Endometrial microvascular endothelial cells (primary cell): ENCODE data around the gene APCDD1L. TPM values are rescaled to one million over a fixed set of nuclear protein-coding genes. Genes with fewer than 3 reads are reported as not detected.

Experiments used
- in situ Hi-C: cut with HindIII; loops from 2 replicates; pipeline ENCODE4 v1.10.0; 2017; ENCODE audit warnings: low sequenced_read_pairs, low pct_unique_long_range_greater_than_20kb; ENCODE audit errors: inconsistent ontology term
- total RNA-seq: library from RNA; depleted of rRNA; stranded (reverse); fragments of >200 nt; gene quantifications from one replicate; pipeline ENCODE4 v1.2.3, GENCODE V29; 2015; ENCODE audit errors: inconsistent ontology term

The APCDD1L gene
- total RNA-seq, 1 donor from 2014 or later, result 1.1 TPM

DNA sequence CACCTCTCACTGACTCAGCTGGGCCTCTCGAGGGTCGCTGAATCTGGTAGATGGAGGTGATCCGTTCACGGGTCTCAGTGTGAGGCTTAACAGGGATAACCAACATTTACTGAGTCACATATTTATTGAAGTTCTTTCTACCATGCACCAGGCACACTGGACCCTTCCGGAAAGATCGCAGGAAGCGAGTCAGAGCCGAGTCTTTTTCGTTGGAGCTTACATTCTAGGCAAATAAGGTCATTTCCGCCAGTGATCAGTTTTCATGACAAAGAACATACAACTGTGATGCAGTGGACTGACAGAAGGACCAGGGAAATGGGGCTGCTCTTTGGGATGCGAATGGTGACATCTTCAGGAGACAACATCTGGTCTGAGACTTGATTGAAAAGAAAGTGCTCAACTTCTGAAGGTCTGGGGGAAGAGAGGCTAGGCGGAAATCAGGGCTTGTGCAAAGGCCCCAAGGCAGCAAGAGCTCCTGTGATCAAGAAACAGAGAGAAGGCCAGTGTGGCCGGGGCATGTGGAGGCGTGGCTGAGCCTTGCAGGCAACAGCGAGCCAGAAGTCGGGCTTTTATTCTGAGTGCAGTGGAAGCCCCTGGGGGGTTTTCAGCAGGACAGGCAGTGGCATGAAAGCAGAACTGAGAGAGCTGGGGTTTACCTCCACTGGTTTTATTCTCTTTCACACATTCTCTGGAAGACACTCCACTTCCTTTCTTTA is 56.7 kb downstream of the APCDD1L start:
- in situ Hi-C loops, result loop anchor here (25.0 kb wide), 1 partner anchor 221 kb away; the partner anchor contains the start of gene ANKRD60

DNA sequence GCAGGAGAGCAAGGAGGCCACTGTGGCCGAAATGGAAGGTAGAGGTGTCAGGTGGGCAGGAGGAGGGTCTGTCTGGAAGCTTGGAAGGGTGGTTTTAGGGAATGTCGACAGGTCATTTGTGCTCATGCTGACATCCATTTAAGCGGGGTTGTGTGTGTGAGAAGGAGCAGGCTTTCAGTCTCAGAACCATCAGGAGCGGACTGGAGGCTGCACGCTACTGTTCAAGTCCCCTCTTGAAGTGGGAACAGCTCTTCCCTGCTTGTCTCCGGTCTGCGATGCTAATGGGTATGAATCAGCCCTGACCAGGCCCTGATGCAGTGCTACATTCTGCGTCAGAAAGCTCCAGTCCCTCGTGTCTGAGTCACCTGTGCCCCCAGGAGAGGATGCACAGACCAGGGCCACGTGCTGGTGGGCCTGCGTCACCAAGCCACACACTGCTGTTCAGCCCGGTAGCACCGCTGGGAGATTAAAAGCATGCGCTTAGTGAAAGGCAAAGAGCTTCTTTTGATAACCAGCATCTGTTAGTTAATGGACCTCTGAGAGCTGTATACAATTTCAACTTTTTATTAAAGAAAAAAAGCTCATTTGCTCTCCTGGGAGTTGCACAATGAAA is 58.0 kb downstream of the APCDD1L start:
- in situ Hi-C loops, result loop anchor here (25.0 kb wide), 1 partner anchor 220 kb away; the partner anchor contains the start of gene ANKRD60

DNA sequence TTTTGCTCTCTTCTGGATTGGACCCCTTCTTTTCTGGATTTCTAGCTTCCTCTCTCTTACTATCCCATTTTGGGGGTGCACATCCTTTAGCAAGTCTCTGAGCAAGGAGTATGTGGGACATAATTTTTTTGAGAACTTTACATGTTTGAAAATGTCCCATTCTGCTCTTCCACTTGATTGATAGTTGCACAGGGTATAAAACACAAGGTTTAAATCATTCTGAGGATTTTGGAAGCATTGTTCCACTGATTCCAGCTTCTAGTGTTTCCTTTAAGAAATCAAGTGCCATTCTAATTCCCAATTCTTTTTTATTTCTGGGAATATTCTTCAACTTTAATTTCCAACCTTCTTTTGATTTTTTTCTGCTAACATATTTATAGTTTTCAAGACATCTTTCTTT is 60.7 kb downstream of the APCDD1L start:
- in situ Hi-C loops, result loop anchor here (25.0 kb wide), 1 partner anchor 217 kb away; the partner anchor contains the start of gene ANKRD60

DNA sequence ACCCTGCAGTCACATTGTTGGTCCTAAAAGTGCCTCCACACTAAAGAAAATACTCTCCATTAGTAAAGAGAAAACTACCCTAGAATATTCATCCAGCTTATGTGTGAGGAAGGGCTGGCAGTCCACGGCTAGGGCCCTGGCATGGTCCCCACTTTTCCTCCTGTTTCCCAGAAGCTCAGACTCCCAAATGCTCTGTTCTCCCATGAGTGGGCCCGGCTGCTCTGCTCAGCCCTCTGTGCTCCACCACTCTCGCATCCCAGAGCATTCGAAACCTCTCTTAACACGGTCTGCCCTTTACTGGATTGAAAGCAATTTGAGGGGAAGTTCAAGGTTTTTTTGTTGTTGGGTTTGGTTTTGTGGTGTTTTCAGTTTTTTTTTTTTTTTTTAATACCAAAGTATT is 61.8 kb downstream of the APCDD1L start:
- in situ Hi-C loops, result loop anchor here (25.0 kb wide), 1 partner anchor 216 kb away; the partner anchor contains the start of gene ANKRD60

DNA sequence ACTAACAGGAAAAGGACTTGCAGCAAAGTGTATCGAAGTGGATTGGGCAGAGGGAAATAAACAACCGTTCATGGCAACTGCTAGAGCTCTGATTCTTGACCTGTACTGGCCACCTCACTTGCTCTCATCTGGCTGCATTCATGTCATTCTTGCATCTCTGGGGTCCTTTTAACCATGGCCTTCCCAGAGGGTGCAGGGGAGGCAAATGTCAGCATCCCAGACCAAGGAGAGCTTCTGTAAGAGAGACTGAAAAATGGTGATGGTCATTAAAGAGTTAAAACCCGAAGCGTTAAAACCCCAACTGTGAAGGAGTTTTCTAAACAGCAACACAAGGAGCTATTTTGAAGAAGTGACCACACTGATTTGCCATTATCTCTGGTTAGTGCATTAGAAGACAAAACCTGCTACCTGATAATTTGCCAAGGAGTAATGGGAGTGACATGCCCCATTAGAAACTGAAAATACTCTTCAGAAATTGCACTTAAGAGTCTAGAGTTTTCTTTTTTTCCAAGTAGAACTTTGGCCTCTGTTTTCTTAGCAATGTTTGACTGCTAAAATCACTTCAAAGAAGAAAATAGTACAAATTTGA is 62.4 kb downstream of the APCDD1L start:
- in situ Hi-C loops, result loop anchor here (25.0 kb wide), 1 partner anchor 215 kb away; the partner anchor contains the start of gene ANKRD60

DNA sequence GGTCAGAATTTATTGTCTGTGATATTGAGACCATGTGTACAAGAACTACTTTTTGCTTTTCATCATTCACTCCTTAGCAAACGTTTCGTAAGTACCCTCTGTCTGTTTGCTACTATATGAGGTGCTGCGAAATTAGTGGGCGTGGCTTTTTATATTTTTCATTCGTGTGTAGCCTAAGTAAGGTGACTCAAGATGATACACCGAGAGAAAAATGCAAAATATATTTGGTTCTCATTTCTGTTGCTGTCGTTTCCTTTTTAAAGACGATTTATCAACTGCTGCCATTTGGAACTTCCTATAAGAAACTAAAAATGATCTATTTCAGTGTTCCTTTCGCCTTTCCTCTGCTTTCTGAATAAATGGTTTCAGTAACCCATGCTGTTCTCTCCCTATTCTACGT is 64.9 kb downstream of the APCDD1L start:
- in situ Hi-C loops, result loop anchor here (25.0 kb wide), 1 partner anchor 213 kb away; the partner anchor contains the start of gene ANKRD60

DNA sequence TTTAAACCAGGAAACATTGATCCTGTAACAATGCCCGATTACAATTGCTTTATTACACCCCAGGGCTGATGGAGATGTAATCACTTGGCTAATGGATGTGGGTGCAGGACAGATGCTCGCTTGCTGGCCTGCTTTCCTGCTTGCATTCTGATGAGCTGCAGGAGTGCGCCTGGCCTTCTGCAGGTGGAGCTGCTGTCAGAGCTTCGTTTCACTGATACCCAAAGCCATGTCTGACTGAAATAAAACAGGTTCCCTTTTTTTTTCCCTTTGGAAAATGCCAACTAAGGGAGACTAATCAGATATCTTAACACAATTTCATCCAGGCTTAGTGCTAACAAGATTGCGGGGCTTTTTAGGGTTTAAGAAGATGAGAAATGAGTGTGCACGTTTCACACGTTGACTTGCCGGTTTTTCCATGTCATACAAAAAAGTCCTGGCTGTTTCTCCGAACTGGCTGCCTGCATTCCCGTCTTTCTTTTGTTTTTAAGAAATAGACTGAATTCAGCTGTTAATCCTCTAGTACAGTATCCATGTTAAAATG is 65.4 kb downstream of the APCDD1L start:
- in situ Hi-C loops, result loop anchor here (25.0 kb wide), 1 partner anchor 212 kb away; the partner anchor contains the start of gene ANKRD60

DNA sequence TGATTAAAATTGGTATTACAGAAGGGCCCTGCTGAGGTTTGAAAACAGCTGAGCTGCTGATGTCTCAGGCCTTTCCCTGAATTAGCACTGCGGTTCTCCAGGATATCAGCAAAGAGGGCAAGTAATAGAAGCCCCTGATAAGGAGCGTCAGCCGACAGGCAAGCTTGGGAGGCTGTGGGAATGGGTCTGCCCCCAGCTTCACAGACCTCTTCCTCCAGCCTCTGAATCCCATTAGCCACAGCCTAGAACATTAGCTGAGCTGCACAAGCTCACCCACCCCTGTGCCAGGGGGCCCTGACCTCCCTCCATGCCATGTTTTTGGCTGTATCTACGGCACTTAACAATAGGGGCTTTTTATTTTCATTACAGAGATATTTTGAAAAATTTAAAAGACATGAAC is 66.2 kb downstream of the APCDD1L start:
- in situ Hi-C loops, result no loop called here

DNA sequence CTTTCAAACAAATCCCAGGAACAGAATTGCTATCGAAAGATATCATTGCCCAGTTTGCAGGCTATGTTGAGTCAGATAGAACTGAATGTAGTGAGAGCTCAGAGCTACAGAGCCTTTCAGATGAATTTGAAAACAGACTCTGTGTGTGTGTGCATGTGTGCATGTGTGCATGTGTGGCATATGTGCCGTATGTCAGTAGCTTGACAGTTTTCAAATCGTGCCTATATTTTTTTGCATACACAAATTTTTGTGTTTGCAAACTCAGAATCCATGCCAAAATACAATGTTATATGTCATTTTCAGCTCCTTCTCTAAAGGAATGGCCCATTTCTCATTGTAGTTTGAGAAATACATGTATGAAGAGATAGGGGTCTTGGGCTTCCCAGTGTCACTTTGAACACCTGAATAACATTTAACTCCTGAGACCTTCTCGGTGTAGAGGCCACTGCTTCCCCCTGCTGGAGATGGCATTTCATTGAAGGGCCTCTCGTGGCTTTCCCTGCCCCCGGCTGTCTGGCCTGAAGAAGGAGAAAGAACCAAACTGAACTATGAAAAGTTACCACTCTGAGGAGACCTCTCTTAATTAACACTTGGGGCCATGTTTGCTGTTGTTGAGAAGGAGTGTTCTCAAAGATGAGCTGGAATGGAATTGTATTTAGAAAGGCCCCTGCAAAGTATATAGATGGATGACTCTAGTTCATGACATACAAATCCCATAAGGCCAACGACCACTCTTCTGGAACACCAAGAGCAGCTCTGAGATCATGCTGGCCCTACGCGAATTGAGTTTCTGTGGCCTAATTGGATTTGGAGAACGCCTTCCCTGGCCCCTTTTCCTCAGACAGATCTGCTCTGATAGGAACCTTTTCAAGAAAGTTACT is 67.4 kb downstream of the APCDD1L start:
- in situ Hi-C loops, result no loop called here

DNA sequence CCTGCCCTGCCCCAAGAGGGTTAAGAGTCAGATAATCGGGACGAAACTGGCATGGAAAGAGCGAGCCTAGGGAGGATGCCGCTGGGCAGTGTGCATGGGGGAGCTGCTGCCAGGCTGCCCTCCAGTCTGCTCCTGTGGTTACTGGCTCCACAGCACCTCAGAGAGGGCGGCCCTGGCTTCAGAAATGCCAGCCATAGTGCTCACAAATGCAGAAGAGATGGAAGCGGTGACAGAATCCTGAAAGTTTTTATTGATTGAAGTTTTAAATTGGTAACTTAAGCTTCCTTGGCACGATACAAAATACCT is 68.3 kb downstream of the APCDD1L start:
- in situ Hi-C loops, result no loop called here

DNA sequence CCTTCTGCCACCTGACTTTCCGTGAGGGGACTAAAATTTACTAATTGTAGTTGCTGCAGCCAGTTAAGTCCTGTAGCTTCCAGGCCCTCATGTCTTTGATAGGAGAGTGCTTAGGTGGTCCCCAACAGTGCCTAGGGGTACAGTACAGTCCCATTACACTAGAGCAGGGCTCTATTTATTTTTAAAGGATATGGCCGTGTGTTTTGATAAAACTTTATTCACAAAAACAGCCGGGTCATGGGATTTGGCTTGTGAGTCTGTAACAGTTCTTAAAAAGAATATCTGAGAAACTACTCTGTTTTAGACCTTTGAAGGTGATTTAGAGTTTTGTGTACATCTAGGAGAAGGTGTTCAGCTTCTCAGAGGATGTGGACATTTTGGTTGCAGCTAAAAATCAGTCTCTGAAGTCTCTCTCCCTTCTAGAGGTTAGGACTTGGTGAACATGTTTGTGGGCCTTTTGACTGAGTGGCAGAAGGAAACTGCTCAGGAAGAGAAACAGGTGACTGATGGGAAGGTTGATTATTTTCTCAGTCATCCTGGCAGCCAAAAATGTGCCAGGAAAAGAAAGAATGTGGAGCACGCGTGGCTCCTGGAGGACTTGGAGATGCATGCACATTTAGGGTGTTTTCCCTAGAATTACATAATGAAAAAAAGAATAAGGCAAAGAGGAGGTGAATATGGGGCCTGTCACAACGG is 68.8 kb downstream of the APCDD1L start:
- in situ Hi-C loops, result no loop called here

DNA sequence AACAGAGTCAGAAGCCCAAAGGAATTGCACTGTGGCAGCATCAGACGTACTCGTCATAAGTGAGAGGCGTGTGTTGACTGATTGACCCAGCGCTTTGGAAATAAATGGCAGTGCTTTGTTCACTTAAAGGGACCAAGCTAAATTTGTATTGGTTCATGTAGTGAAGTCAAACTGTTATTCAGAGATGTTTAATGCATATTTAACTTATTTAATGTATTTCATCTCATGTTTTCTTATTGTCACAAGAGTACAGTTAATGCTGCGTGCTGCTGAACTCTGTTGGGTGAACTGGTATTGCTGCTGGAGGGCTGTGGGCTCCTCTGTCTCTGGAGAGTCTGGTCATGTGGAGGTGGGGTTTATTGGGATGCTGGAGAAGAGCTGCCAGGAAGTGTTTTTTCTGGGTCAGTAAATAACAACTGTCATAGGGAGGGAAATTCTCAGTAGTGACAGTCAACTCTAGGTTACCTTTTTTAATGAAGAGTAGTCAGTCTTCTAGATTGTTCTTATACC is 70.4 kb downstream of the APCDD1L start:
- in situ Hi-C loops, result no loop called here

DNA sequence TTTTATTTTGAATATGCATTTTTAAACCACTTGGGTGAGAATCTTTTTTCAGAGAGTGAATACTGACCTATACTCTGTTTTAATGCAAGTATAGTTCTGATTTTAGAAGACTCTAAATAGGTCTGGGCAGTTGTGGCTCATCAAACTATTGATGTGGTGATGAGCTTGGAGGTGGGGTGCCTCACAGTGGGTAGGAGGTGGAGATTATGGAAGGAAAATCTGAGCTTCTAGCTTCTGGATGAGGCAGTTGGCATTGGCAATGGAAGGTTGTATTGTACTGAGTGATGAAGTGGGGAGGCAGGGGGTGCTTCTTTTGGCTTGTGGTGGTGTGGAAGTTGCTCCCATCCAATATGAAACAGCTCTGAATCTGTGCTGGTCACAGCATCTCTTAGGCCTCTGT is 73.5 kb downstream of the APCDD1L start:
- in situ Hi-C loops, result no loop called here

DNA sequence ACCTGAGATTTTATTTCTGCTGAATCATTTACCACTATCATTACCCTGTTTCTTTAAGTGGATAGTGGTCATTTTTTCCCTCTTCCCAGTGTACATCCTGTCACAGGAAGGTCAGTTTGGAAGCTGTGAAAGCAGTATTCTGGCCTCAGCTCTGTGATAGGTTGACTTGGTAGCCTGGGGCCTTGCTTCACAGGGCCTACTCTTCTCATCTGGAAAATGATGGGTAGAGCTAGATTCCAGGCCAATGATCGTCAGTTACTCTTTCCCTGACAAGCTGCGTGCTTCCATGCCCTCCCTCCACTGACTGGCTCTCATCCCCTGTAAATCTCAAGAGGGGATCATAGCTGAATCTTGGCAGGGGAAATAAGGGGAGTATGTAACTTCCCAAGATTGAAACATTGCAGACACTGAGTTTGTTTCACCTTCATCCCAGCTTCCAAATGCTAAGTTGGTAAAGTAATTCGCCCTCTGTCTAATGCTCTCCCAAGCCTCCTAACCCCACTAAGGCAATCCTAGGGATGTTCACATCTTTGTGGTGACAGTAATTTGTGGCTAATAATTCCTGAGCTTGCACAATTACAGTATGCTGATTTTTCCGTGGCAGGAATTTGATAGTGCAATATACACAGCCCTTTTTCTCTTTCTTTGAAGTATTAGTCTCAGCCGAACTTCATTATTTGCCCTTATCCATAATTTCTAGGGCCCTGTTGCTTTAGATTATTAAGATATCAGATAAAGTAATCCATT is 75.0 kb downstream of the APCDD1L start:
- in situ Hi-C loops, result no loop called here

DNA sequence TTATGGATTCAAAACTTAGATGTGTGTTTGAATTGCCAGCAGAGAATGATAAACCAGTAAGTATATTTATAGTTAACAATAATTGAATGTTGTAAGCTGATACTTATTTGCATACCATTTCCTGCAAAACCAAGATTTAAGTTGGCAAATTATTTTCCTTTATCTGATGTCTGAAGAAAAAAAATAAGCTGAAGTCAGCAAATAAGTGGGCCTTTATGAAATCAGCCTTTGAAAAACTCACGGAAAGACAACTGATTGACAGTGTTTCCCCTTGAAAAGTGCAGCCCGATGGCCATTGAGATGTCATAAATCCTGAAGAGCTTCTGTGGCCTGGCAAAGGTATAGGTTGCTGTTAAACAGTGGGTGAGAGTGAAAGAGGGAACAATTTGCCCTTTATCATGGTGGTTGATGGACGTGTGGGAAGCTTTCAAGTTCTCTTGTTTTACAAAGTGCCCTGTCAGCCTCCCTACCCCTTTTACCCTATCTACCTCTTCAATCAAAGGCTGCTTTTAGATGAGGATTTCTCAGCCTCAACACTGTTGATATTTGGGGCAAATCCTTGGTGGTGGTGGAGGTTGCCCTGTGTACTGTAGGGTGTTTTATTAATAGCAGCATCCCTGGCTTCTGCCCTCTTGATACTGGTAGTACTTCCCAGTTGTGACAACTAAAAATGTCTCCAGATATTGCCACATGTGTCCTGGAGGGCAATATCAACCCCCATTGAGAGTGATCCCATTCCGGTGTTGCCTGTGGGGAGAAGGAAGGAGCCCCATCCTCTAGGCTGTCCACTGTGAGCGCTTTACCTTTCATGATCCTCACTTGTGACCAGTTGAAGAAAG is 76.0 kb downstream of the APCDD1L start:
- in situ Hi-C loops, result no loop called here

DNA sequence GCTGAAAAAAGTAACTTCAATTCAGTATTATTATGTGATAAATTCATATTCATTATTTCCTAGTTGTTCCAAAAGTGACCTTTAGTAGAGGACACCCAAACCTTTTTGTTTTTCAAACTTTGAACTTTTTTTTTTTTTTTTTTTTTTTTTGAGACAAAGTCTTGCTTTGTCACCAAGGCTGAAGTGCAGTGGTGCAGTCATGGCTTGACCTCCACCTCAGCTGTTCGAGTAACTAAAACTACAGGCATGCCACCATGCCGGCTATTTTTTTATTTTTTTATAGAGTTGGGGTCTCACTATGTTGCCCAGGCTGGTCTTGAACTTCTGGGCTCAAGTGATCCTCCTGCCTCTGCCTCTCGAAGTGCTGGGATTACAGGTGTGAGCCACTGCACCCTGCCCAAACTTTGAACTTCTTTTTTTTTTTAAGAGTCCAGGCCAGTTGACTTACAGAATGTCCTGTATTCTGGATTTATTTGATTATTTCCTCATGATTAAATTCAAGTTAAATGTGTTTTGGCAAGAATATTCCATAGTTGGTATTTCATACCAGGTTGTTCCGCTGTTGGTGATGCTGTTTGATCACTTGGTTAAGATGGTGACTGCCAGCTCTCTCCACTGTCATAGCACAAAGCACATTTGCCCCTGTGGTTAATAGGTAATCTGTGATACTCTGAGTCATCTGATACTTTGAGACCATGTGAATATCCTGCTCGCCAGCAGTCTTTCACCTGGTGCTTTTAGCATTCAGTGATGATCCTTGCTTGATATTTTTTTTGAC is 78.1 kb downstream of the APCDD1L start:
- in situ Hi-C loops, result no loop called here
